GM18502 (cell line): ENCODE measurements around the gene ARL14EP.

Source experiments
- ATAC-seq: cut with Tn5 transposase; IDR thresholded peaks from one replicate; pipeline ENCODE4 v1.9.1; 2021; ENCODE audit warnings: mild to moderate bottlenecking; ENCODE audit not compliant: unreplicated experiment, poor library complexity

Gene ARL14EP

DNA sequence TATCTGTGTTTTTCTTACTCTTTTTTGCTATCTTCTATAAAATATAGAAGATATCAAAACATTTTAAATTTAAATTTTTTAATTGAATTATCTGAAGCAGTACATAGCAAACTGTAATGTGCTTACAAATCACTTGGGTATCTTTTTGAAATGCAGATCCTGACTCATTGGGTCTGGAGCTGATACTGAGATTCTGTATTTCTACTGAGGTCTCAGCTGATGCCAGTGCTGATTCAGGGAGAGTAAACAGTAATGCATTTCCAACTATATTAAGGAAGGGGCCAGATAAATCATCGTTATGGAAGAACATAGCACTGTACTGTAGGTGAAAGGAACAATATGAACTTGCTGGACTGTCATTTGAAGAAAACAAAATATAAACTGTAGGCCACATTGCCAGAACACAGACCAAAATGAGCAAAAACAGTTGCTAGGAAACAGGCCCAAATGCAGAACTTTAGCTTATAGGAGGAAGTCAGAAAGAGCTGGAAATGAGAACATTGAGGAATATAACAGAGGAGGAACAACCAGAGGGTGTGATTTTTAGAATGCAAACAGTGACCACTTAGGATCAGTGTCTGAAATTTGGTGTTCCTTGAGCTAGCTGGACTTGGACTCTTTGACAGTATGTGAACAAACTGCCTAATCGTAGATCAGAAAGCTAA, 3.3 kb downstream of the ARL14EP start:
- no peak for ATAC-seq

DNA sequence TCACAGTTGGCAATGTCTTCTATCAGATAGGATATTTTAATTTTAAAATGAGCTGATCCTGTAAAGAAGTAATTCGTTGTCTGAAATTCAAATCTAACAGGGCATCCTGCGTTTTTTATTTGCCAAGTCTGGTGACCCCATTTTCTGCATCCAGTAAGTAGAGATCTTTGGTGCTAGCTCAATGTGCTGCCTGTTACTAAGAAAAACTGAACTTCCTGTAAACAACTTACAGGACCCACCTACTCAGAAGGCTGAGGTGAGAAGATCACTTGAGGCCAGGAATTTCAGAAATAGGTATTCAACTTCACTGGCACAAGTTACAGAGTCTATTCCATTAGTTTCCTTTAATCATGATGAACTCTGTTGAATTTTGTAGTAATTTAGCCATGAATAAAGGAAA, 4.0 kb downstream of the ARL14EP start:
- ATAC-seq = no peak

DNA sequence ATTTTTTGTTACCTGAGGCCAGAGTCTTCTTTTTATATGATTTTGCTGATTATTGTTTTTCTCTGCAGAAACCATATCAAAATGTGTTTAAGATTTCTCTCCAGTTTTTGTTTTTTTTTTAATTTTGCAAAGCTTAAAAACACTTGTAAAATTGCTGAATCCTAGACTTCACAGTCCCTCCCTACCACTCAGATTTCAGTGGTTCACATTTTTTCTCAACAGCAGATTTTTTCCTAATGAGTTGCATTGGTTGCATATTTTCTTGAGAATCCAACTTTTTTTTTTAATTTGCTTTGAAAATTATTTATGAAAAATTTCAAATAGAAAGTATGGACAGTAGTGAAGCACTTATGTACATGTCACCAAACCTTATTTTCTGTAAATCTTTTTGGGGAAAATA, 5.8 kb downstream of the ARL14EP start:
- ATAC-seq = no peak

DNA sequence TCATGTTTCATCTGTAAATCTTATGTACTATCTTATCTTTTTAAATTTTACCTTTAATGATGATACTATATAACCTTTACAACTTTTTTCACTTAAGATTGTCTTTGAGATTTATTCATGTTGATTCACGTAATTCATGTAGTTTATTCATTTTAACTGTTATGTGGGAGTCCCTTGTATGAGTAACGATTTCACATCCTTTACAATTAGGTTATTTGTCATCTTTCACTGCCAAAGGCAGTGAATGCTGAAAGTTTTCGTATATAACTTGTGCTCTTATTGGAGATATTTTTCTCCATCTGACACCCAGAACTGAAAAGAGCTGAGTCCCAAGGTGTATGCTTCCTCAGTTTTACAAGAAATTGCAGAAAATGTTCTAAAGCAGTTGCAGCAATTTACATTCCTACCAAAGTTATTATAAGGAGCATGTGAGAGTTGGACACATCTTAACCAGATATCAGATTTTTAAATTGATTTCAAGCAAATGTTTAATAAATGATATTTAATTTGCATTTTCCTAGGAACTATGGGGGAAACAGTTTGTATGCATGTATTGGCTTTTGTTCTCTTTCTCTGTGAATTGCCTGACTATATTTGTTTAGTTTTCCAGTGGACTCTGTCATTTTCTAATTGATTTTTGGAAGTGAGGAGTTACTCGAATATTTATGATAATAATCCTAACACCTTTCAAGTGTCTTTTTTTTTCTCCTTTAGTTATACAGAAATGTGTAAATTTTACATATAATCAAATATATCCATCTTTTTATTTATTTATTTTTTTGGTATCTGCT, 6.4 kb downstream of the ARL14EP start:
- no peak for ATAC-seq

DNA sequence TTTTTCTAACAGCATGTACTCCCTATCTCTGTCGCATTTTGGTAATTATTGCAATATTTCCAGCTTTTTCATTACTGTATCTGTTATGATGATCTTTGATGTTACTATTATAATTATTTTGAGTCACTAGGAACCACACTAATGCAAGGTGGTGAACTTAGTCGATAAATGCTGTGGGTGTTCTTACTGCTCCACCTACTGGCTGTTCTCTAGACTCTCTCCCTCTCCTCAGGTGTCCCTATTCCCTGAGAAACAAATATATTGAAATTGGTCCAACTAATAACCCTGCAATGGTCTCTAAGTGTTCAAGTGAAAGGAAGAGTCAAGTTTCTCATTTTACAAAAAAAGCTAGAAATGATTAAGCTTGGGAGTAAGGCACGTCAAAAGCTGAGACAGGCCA, 10.5 kb downstream of the ARL14EP start:
- peak; percentile 72 for ATAC-seq

DNA sequence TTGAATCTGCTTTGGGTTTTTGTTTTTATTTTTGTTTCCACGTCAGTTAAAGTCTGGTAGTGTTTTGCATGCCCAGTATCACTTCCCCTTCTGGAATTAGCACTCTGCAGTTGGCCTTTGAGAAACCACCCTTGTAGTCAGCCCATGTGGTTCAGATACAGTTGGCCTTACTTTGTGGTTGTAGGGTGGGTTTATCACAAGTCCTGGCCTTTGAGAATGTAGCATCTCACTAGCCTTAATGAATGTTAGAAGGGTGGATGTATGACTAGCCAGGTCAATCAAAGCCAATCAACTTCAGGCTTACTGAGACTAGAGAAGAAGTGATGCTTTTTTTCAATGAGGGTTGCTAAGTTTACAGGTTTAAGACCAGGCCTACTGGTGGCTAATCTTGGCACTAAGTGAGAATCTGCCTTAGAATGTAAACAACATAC, 19.8 kb downstream of the ARL14EP start:
- ATAC-seq = peak; percentile 96

DNA sequence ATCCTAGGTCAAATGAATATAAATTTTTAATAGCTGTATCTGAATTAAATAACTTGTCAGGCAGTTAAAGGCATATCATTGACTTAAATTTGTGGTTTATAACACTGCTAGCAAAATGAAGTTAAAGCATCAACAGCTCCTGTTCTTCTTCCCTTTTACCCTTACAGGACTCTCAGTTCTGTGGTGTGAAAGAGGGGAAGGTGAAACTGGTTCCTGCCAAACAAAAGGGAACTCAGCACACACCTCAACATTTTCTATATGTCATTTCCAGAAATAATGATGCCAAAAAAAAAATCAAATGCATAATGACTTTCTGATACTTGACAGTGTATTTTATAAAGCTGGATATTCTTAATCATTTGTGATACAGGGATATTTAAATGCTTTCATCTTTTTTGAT, 21.2 kb downstream of the ARL14EP start:
- ATAC-seq = peak; percentile 38

DNA sequence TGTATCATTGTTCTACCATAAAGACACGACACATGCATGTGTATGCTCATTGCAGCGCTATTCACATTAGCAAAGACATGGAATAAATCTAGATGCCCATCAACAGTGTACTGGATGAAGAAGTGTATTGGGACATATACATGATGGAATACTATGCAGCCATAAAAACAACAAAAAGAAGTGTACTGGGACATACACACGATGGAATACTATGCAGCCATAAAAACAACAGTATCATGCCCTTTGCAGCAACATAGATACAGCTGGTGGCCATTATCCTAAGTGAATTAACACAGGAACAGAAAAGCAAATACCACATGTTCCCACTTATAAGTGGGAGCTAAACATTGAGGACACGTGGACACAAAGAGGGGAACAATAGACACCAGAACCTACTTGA, 22.7 kb downstream of the ARL14EP start:
- no peak for ATAC-seq

DNA sequence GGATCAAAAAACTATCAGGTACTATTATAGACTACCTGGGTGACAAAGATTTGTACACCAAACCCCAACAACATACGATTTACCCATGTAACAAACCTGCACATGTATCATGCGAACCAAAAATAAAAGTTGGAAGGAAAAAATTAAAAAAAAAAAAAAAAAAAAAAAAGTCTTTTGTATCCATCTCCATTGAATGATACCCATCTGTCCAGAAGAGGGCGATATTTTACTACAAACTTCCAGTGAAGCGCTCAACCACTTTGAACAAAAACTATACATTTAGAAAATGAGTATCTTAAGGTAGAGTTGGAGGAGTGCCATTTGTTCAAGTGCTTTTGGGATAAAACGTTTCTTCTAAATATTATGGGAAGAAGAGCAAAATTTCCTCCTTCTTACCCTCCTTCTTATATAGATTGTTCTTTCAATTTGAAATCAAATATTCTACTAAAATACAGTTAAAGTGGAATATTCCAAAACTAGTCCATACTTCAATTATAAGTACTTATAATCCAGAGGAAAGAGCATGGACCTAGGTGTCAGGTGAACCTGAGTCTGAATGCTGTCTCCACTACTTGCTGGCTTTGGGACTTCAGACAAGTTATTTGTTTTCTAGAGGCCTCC, 23.3 kb downstream of the ARL14EP start:
- no peak for ATAC-seq

DNA sequence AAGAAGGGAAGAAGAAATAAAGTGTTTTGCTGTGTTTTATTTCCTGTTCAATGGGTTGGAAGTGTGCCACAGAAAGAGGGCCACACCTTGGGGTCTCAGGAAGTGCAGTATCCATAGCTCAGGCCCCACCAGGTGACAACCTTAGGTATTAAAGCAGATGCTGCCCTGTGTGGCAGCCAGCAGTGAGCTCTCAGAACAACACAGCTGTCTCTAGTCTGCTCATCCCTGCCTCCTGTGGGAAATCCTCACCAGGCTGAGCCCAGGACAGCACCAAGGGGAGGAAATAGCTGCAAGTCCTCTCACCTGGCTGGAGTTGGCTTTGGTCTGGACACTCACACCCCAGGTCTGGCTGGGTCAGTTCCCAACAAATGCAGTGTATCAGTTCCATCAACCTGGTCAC, 25.1 kb downstream of the ARL14EP start:
- ATAC-seq = no peak

DNA sequence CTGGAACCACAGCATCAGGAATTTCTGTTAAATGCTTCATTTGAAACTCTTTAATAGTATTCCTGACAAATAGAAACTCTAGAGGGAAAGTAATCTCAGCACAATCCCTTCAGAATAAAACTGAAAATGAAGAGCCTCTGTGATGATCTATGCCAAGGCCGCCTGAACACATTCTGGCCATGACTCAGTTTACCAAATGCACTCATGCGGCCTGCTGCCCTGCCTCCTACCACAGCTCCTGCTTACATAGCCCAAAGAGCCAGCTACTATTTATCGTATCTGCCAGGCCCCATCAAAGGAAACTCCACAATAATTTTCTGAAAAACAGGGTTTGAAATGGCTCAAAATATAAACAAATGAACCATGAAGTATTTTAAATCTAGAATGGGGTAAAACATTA, 27.0 kb downstream of the ARL14EP start:
- ATAC-seq = no peak

DNA sequence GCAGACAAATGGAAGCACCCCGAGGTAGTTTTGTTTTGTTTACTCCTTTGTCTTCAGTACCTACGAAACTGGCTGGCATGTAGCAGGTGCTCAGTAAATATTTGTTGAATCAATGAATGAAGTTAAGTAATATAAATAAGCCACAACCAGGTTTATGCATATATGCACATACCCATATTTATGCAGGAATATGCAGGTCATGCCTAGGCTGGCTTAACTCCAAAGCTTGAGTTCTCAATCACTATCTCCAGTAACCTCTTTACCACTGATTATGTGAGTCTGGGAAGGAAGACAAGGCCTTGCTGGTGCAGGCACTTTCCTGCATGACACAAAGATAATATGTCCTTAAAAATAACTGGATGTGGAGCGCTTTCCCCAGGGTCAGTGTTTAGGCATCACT, 27.5 kb downstream of the ARL14EP start:
- no peak for ATAC-seq

DNA sequence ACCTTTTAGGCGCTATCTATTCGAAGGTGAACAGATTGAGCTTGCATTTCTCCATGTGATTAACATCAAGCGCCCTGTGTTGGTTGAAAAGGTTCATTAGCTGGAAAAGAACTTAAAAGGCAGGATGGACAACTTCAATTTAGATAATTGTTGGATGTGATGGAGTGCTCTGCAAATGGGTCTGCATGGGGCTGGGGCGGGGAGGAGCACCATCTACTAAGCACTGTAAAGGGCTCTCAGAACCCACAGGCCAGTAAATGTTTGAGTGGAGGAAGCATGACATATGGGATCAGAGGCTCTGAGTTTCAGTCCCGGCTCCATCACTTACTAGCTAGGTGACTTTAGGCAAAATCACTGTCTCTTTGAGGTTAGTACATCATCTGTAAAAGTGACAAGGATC, 28.2 kb downstream of the ARL14EP start:
- ATAC-seq = no peak

DNA sequence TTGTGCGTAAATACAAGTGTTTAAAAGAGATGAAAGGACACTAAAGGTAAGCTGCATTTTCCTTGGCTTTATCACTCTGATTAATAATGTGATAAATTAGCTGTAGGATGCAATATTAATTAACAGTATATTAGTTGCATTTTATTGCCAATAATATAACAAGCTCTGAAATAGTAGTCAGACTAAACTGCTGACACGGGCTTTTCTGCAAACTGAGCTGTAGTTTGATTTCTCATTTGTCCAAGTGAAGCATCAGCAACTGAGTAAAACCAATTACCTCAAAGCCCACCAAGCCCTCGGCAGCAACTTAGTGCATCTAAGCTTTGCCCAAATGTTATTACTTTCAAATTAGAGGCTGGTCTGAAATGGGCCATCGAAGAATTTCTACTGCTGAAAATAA, 33.5 kb downstream of the ARL14EP start:
- ATAC-seq = no peak

DNA sequence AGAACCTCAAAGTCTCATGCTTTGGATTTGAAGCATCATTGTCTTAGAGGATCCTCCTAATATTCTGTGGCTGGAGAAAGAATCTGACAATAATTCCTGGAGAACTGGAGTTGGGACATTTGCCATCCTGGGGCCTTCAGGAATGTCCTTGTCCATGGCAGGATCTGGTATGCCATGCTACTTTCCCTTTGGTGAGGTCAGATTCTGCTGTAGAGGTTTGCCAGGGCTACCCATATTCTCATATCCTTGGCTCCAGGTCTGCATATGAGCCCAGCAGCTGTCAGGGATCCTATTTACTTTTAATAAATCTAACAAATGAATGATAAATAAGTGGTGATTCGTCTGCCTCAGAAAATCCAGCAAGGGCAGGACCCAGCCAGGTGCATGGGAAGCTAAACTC, 35.0 kb downstream of the ARL14EP start:
- ATAC-seq = no peak

DNA sequence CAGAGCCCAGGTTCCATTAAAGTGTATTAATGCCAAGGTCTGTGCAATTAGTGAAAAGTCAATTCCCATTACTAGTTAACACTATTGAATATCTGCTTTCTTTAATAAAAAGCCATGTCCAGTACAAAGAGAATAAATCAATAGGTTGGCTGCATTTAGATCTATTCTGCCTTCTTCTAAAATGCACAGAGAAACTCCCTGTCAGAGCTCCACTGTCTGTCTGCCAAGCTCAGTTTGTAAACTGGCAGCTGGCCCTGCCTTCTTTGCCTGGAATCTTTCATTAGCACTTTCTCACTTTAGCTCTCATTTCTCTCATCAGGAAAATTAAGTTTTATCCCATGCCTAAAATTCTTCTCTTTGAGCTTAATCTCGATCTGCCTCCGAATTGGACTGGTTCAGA, 35.6 kb downstream of the ARL14EP start:
- ATAC-seq = no peak

DNA sequence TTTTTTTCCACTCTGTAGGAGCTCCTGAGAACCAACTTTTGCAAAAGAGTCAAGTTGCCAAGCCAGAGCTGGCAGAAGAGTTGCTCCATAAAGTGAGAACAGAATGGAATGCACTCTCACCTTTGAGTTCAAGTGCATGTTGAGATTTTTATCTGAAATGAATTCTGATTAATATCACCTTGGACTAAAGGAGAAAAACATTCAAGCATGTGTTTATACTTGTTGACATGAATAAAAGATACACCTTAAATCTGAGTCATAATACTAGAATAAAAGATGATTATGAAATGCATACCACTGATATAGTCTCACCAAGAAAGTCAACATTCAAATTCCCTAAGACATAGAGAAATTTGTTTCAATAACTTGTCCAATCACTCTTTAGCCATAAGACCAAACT, 37.8 kb downstream of the ARL14EP start:
- ATAC-seq = no peak

DNA sequence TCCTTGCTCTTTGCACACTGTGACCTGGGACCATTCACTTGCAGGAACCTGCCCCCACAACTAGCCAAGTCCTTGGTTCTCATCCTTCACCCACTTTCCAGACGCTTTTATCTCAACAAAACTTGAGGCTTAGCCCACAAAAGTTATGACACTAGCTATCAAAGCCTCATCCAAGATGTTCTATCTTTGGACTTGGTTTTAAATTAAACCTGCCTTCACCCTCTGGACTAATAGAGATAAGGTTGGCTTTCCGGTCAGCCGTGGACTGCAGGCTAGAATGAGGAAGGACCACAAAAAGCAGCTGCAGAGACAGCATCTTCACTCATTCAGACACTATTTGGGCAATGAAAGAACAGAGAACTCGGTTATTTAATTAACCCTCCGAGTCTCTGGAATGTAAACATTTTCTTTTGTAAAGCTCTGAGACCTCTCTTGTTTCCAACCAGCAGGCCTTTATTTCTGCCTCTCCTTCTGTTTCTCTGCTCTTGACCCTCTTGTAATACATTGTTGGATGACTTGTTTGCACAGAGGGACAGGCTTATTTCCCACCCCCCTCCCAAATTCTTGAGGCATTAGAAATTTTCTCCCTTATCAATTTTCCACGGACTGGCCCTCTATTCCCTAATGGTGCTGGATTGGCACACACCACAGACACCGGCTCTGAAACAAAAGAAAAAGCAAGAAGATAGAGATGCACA, 41.4 kb downstream of the ARL14EP start:
- ATAC-seq = no peak

DNA sequence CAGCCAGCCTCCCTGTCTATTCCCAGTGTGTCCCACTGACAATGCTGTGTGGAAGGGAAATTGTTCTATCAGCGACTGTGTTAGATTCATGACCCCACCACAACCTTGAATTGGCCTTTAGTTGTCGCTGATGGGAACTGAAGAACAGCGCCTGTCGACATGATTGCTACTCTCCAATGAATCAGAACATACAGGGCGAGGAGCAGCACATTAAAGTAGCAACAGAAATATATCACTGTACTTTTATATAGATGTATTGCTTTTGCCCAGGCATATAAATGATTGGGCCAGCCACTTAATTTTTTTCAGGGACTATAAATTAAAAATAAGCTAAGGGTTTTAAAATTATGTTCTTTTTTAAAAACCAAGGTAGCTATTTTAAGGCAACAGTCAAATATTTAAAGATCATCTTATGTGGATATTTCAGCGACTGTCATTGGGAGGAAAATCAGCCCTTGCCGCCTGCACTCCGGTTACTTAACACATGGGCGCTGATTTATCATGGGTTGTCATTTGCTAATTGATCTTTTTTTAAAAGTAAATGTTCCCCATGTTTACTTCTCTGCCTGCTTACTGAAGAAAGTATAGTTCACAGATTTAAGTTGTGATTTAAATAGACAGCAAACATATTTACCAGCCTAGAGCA, 42.1 kb downstream of the ARL14EP start:
- no peak for ATAC-seq

DNA sequence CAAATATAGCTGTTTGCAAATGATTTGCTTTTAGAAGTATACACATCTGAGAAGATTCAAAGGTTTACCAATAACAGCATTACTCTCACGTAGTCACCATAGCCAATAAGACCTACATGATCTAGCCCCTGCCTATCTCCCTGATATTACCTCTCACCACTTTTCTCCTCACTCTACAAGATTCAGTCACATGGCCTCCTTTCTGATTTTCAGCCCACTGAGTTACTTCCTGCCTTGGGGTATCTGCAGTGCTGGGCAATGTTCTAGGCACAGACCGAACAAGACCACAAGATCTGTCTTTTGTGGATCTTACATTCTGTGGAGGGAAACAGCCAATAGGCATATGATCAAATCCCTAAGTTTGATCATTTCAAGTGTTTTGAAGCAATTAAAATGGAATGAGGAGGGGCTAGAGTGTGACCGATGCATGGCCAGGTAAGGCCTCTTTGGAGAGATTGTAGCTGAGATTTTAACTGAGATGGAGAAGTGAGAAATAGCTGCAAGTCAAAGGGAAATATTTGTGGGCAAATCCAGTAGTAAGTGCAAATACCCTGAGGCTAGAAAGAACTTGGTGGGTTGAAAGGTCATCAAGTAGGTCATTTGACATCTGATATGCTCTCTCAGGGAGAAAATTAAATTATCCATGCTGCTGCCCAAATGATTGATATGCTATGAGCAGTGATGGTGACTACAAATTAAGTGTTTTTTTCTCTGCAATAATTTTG, 43.1 kb downstream of the ARL14EP start:
- peak; percentile 75 for ATAC-seq
